Thyroid gland (tissue), 4 donors: ENCODE measurements around the gene ITGAV. TPM values are rescaled to one million over a fixed set of nuclear protein-coding genes. Genes with fewer than 3 reads are reported as not detected.

Experiments
- DNase-seq, 2 donors: peaks; one replicate each; pipeline ENCODE4 v3.0.0-alpha.2; 2019
- H3K27ac ChIP-seq, 3 donors: fragments of 200-600 bp; sonication (generic); 1 replicate in 2 of 3; 2 replicates in 1 of 3; pipeline ENCODE4 v1.5.1; 2016 to 2019; ENCODE audit warnings: mild to moderate bottlenecking in 1 of 3, moderate library complexity in 1 of 3
- H3K27me3 ChIP-seq: fragments of 200-600 bp; sonication (generic); one replicate; pipeline ENCODE4 v1.5.1; 2019
- H3K36me3 ChIP-seq, 2 donors: fragments of 200-600 bp; sonication (generic); one replicate each; pipeline ENCODE4 v1.5.1; 2016 to 2019
- H3K4me1 ChIP-seq, 2 donors: fragments of 200-600 bp; sonication (generic); one replicate each; pipeline ENCODE4 v1.5.1; 2017 to 2019
- H3K4me3 ChIP-seq, 3 donors: fragments of 200-600 bp; sonication (generic); replicated peaks in 1 of 3; 1 replicate in 2 of 3; 2 replicates in 1 of 3; pipeline ENCODE4 v1.5.1; 2016; ENCODE audit warnings: mild to moderate bottlenecking in 1 of 3
- H3K9me3 ChIP-seq: fragments of 200-600 bp; sonication (generic); one replicate; pipeline ENCODE4 v1.5.1; 2017
- CTCF ChIP-seq, 6 experiments: fragments of 200-600 bp in 3 of 6; fragments of 450-650 bp in 3 of 6; sonication (generic) in 3 of 6; IDR thresholded peaks; one replicate each; pipeline ENCODE4 v1.5.1; 2016 to 2019; ENCODE audit warnings: antibody characterized with exemption in 6 of 6, mild to moderate bottlenecking in 2 of 6, inconsistent platforms in 1 of 6, moderate library complexity in 1 of 6
- POLR2A ChIP-seq, 2 donors: fragments of 450-650 bp; IDR thresholded peaks; one replicate each; pipeline ENCODE4 v1.6.1; 2017; ENCODE audit warnings: antibody characterized with exemption in 2 of 2, mild to moderate bottlenecking in 2 of 2, moderate library complexity in 1 of 2
- WGBS, 2 donors: methylation state at CpG; one replicate each; pipeline ENCODE4 v1.1.5; 2017; 5-methylcytosine and 5-hydroxymethylcytosine counted together
- intact Hi-C: fragments of 100-400 bp; cut with DNase I; formaldehyde crosslinking; loops from one replicate; pipeline ENCODE4 v1.15.1; 2023
- total RNA-seq, 4 donors: library from RNA; depleted of rRNA; stranded (reverse); fragments of >200 nt; gene quantifications; one replicate each; pipeline ENCODE4 v1.2.3, GENCODE V29; 2016

Gene ITGAV
- total RNA-seq, 4 donors from 2014 or later, result 136 to 186 (median 143) TPM

DNA sequence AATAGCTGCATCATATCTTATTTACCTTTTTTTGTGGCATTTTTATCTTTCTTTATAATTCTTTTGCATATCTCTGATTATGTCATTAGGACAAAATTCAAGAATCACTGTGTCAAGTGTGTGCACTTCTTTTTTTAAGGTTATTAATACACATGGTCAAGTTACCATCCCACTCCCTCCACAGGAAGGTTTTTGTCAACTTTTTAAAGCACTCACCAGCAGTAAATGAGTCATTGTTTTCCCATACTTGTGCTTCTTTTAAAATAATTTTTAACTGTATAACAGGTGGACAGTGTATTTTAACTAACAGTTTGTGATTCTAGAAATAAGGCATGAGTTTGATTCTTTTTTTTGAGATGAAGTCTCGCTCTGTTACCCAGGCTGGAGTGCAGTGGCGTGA is 58.3 kb downstream of the ITGAV start:
- intact Hi-C loops, result no loop called here
- Histone ChIP-seq H3K27ac (no peak overlapping the region), H3K36me3 (peaks cover 8 to 22% of the 10 kb centered on the region in 2 donors), H3K4me1 (peaks cover 0 to 4% of the 10 kb centered on the region in 2 donors), H3K4me3 (no peak overlapping the region), H3K9me3 (no peaks in the 10 kb centered on the region), H3K27me3 (no peaks in the 10 kb centered on the region)
- no peak for DNase-seq
- 95 to 100% methylated on average over 2 of the region's 2 CpGs for WGBS, 2 donors
- TF ChIP-seq POLR2A (IDR thresholded peaks at IDR 0.05) (no peak), CTCF (IDR thresholded peaks at IDR 0.05) (no peak)

DNA sequence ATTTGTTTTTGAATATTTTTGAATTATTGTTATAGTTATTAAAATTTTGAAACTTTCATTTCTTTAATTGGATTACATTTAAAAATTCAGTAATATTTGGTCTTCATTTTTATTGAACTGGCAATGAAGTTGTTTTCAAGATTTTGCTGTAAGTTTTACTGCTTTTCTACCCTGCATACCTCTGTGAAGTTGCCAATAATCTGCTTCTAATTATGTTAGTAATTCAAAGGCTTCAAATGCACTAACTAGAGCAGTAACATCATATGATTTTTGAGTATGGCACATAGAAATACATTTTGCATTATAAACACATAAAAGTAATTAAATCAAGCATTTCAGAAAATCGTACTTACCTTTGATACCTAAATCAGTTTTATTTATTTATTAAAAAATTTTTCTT is 63.7 kb downstream of the ITGAV start:
- TF ChIP-seq POLR2A (IDR thresholded peaks at IDR 0.05) (no peak), CTCF (IDR thresholded peaks at IDR 0.05) (no peak)
- intact Hi-C loops, result no loop called here
- Histone ChIP-seq H3K9me3 (no peaks in the 10 kb centered on the region), H3K27me3 (no peaks in the 10 kb centered on the region), H3K4me3 (no peak overlapping the region), H3K4me1 (no peaks in the 10 kb centered on the region), H3K27ac (no peak overlapping the region), H3K36me3 (peaks cover 18 to 23% of the 10 kb centered on the region in 2 donors)
- 94% methylated on average over 1 of the region's 1 CpG for WGBS, 2 donors
- DNase-seq, result no peak

GRCh38 chr2:186659383-186659782 is 69.5 kb downstream of the ITGAV start:
- Histone ChIP-seq H3K9me3 (no peaks in the 10 kb centered on the region), H3K4me1 (no peaks in the 10 kb centered on the region), H3K27ac (no peak overlapping the region), H3K27me3 (no peaks in the 10 kb centered on the region), H3K4me3 (no peak overlapping the region), H3K36me3 (peaks cover 18 to 27% of the 10 kb centered on the region in 2 donors)
- intact Hi-C loops, result no loop called here
- no peak for DNase-seq
- TF ChIP-seq POLR2A (IDR thresholded peaks at IDR 0.05) (no peak), CTCF (IDR thresholded peaks at IDR 0.05) (no peak)

GRCh38 chr2:186664385-186665043 is 74.7 kb downstream of the ITGAV start:
- Histone ChIP-seq H3K4me1 (no peaks in the 10 kb centered on the region), H3K27ac (no peak overlapping the region), H3K36me3 (peaks cover 46 to 48% of the 10 kb centered on the region in 2 donors), H3K4me3 (no peak overlapping the region), H3K27me3 (no peaks in the 10 kb centered on the region), H3K9me3 (no peaks in the 10 kb centered on the region)
- intact Hi-C loops, result no loop called here
- 93 to 98% methylated on average over 5 of the region's 5 CpGs for WGBS, 2 donors
- DNase-seq, result no peak
- TF ChIP-seq POLR2A (IDR thresholded peaks at IDR 0.05) (no peak), CTCF (IDR thresholded peaks at IDR 0.05) (no peak)

GRCh38 chr2:186669146-186669545 is 79.3 kb downstream of the ITGAV start:
- Histone ChIP-seq H3K27me3 (no peaks in the 10 kb centered on the region), H3K4me3 (no peak overlapping the region), H3K27ac (no peak overlapping the region), H3K4me1 (no peaks in the 10 kb centered on the region), H3K9me3 (no peaks in the 10 kb centered on the region), H3K36me3 (peaks cover 86 to 92% of the 10 kb centered on the region in 2 donors)
- no peak for DNase-seq
- no peak for TF ChIP-seq POLR2A (IDR thresholded peaks at IDR 0.05)
- TF ChIP-seq CTCF (IDR thresholded peaks at IDR 0.05), result no peak
- intact Hi-C loops, result no loop called here
- 89 to 95% methylated on average over 1 of the region's 1 CpG for WGBS, 2 donors
